GM19468 (cell line): Measurements from ENCODE around the gene FOXJ1.

Experiments used
- ATAC-seq: cut with Tn5 transposase; IDR thresholded peaks from one replicate; pipeline ENCODE4 v1.9.1; 2021; ENCODE audit warnings: mild to moderate bottlenecking, moderate library complexity, moderate number of reproducible peaks; ENCODE audit not compliant: unreplicated experiment; ENCODE audit errors: extremely low read depth

Gene FOXJ1

DNA sequence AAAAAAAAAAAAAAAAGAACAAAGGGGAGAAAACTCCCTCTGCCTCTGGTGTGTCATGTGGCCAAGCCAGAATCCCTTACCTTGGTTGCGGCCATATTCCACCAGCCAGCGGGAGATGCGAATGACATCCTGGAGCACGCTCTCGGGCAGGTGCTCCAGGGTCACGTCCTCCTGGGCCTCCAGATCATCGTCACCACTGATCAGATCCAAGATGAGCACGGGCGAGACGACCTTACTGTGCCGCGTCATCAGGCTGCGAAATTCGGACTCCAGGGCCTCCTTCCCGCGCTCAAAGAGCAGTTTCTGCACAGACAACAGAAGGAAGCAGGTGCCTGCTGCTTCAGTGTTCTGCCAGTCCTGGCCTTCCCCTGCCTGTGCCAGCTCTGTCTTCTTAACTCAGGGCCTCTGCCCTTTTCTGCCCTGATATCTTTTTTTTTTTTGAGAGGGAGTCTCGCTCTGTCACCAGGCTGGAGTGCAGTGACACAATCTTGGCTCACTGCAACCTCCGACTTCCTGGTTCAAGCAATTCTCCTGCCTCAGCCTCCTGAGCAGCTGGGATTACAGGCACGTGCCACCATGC lies 43.2 kb downstream of the FOXJ1 start:
- no peak for ATAC-seq

DNA sequence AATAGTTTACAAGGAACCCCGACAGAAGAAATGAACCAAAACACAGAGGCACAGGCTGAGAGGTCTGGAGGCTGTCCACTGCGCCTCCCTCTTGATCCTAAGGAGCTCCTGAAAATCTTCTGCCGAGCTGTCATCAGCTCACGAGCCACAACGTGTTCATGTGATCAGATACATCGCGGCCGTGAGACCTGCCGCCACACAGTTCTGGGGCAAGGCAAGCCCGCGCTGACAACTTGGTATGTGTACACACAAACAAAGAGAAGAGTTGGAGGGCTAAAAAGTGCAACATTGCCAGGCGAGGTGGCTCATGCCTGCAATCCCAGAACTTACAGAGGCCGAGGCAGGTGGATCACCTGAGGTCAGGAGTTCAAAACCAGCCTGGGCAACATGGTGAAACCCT lies 45.1 kb downstream of the FOXJ1 start:
- no peak for ATAC-seq

DNA sequence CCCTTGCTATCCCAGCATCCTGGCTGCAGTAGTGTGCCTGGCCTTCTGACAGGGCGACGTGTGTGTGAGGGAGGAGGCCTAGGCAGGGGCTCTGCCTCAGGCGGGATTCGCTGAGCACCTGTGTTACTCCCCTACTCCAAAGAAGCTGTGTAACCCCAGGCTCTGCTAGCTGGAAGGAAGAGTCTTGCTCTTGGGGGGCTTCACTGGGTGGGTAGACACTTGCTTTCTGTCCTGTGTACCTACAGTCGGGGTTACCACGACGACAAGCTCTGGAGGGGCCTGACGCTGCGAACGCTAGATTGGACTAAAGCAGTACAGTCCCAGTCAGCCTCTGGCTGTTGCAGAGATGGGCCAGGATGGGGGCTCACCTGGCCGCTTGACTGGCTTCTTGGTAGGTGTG lies 47.0 kb downstream of the FOXJ1 start:
- no peak for ATAC-seq

DNA sequence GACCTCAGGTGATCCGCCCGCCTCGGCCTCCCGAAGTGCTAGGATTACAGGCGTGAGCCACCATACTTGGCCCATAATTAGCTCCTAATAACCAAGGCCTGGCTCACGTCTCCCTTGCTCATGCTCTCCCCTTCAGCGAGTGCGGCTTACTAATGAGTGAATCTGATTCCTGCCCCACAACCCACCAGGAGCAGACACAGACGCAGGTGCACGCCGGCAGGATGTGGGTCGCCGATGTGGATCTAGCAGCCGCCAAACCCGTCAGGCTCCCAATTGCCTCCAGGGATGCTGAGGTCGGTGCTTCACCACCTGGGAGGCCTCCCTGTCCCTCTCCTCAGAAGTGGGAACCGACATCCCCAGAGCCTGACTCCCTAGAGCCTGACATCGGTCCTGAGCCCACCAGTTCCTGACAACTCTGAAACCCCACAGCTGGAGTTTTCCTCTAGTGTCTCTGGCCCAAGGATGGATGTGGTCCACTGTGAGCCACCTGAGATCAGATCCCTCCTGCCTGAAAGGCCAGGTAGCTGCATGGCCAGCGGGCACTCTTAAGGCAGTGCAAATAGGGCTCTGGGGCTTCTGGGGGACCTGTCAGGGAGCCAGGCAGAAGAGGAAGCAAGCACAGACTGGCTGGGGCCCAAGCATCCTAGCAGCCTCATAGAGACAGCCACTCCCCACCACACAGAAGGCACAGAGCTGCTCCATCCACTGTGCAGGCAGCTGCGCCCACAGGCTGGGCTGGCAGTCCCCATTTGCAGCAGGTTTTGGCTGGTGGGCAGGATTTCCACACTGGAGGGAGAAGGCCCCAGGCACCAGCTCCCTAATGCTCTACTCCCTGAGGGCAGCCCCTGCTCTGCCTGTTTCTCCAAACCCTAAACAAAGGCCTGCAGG lies 48.3 kb downstream of the FOXJ1 start:
- ATAC-seq = no peak

DNA sequence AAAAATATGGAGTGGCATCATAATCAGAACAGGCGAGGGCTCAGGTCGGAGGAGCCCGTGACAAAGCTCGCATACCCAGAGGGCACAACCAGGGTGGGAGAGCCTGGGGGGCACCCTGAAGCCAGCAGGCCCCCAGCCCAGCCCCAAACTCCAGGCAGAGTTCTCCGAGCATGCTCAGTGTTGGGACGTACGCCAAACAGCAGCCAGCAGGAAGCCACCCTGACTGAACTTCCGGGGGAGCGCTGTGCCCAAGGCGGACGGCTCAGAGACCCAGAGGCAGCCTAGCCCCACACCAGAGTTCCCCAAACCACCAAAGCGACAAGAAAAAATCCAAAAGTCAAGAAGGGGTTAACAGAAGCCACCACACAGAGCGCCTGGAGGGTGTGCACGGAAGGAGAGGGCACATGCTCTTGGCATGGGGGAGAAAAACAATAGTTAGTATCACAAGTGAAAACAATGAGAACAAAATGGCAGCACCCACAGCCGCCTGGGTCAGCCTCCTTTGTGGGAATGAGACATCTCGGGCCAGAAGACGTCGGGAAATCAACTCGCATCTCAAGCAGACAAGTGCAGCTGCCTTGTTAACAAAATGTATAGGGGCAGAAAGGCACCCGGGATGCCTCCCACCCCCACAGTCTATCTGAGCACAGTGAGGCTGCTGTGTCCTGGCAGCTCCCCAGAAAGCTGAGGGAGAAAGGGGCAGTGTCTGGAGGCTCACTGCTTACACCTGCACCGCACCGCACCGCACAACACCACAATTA lies 49.3 kb downstream of the FOXJ1 start:
- ATAC-seq = no peak

DNA sequence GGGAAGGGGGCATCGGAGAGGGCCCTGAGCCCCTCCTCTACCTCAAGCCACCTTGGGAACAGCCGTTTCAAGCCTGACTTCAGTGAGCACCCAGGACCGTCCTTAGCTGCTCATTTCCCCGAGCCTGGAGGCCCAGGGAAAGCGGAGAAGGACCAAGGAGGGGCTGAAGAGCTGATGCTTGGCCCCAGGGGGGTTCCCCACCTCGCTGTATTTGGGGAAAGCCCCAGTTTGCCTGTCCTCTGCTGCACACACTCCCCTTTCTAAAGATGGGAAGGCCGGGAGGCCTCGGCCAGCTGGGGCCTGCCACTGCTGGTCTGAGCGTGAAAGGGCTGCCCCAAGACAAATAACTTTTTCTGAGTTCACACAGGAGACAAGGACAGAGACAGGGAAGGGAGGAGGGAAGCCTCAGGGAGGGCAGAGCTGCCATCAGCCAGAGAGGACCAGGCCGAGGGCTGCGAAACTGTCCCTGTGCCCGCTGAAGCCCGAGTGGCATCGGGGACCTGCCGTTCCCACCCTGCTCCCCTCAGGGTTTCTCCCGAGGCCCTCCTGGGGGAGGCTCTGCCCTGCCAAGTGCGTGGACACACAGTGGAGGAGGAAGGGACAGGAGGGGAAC lies 50.4 kb downstream of the FOXJ1 start:
- ATAC-seq = no peak

DNA sequence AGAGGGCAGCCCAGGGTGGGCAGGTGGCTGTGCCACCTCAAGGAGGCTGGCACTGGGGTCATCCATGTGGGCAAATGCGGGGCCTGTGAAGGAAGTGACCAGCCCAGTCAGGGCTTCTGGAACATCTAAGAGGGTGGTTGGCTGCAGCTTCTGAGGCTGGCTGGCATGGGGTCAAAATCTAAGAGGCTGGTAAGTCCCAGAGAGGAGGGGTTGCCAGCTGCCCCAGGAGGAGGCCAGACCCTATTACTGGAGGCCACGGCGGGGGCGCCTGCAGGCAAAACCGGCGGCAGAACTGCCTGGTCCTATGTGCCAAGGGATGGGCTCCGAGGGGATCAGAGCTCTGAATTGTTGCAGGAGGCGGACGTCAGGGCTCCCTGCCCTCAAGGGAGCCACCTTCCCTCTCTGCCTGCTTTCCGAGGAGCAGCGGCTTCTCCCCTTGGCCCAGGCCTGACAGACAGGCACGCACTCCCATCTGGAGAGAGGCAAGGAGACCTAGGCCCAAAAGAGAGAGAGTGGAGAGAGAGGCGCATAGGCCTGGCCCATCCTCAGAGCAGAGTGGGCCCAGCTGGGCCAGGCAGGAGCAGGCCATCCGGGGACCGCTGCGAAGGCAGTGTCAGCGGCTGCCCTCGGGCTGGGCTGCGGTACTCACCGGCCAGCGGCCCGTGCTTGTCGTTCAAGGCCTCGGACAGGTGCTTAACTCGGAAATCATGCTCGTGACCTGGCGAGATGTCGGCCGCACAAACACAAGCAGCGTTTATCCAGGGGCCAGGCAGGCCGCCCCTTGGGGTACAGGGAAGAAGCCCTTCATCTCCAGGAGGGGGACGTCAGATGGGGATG lies 51.1 kb downstream of the FOXJ1 start:
- no peak for ATAC-seq

DNA sequence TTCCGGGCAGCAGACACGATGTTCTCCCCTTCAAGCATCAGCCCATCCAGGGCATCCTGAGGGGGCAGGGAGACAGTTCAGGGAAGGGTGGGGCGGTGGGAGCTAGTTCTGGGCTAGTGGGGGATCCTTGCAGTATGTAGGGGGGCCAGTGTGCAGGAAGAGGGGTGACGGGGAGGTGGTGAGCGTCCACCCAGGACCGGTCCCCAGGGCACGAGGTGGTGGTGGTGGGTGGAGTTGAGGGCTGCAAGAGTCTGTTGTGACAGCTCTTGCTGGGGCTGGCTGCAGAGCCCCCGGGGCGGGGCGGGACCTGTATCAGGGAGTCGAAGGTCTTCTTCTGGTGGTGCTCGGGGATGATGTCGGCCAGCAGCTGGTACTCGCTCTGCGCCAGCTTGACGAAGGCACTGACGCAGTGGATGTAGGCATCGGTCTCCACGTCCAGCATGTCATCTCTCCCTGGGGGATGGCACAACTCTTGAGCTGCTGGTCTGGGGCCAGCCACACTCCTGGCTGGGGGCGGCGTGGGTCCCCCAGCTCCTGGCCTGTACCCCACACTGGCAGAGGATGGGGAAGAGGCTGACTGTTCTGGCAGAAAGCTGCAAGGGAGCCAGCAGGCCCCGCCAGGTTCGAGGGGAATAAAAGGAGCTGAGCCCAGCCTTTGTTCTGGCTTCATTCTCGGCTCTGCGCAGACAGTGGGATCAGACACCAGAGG lies 52.0 kb downstream of the FOXJ1 start:
- ATAC-seq = no peak

DNA sequence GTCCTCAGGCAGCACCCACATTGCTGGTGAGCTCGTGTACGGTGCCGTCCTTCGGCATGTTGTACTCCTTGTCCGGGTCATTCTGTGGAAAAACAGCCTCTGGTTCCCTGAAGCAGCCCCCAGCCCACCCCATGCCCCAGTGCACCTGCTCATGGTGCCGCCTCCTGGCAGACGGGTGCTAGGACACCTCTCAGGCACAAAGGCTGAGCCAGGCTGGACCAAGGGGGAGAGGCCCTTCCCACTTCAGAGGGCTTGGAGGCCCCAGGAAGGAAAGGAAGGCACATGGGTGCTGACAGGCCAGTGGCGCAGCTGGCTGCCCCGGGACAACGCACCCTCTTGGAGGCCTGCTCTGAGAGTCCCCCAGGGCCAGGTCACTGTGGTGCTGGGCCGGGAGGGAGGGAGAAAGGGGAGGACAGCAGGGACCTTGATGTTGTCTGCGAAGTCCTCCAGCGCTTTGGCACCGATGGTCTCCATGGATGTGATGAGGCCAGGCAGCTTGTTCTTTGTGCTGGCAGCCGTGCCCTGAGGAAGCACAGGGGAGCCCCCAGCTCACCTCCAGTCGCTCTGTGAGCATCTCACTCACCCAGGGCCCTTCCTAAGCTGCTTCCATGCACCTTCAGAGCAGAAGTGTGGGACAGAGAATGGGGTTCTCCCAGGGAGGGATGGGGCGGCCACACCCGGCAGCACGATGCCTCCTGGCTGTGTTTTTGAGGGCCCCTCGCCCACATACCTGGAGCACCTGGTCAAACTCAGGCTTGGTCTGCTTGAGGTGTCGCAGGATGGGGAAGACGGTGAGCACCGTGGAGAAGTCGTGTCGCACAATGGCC lies 52.8 kb downstream of the FOXJ1 start:
- no peak for ATAC-seq

DNA sequence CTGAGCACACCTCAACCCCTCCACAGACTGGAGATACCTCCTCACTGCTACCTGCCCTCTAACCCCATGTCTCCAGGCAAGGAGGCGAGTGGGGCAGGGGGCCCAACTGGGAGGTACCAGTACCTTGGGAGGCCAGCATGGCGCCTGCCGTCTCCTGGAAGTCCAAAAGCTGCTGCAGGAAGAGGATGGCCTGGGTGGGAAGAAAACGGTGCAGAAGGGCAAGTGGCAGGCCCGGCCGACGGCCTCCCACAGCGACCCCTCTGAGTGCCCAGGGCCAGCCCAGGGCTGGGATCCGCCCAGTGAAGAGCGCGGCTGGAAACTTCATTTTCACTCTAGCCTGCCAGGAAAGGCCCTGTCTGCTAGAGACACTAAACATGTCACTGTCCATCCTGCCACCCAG lies 53.5 kb downstream of the FOXJ1 start:
- no peak for ATAC-seq

DNA sequence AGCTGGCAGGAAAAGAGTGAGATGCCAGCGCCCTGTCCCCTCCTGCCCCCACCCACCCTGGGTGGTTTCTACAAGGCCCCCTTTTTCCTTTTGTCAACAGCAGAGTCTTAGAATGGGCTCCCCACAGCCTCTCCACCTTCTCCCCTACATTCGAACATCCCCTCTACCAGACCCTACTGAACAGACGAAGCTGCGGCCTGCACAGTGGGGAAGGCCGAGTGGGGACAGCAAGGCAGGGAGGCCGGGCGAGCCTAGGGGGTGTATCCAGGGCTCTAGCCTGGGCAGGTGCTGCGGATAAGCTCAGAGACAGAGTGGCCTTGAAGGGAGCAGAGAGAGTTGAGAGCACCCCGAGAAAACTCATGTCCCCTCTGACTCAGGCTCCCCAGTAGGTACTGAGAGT lies 54.7 kb downstream of the FOXJ1 start:
- ATAC-seq = no peak
